RWPE2 (cell line): ENCODE measurements around the gene EIF3CL.
"Not testable (repeated sequence)": the region's sequence is repeated elsewhere in the genome, so short reads cannot be mapped to it uniquely, and the experiment has no call there.

Source experiments
- ATAC-seq: fragments of 200-7000 bp; cut with Tn5 transposase; 3 replicates; pipeline ENCODE4 v1.9.1; 2021; ENCODE audit warnings: low read depth
- DNase-seq: peaks from one replicate; pipeline ENCODE4 v3.0.0-alpha.2; 2020; ENCODE audit warnings: low spot score
- H3K27ac ChIP-seq: fragments of 450-650 bp; 2 replicates; pipeline ENCODE4 v1.5.1; 2017; ENCODE audit warnings: mild to moderate bottlenecking; ENCODE audit not compliant: poor library complexity, severe bottlenecking
- H3K27me3 ChIP-seq: fragments of 250-450 bp; sonication (Bioruptor Pico); 2 replicates; pipeline ENCODE4 v1.5.1; 2021; ENCODE audit warnings: mild to moderate bottlenecking, moderate library complexity; ENCODE audit not compliant: insufficient read depth, poor library complexity, severe bottlenecking
- H3K36me3 ChIP-seq: fragments of 250-450 bp; sonication (Bioruptor Pico); 2 replicates; pipeline ENCODE4 v1.5.1; 2020; ENCODE audit warnings: low read depth, mild to moderate bottlenecking, moderate library complexity
- H3K4me1 ChIP-seq: fragments of 250-450 bp; sonication (Bioruptor Pico); 2 replicates; pipeline ENCODE4 v1.5.1; 2021; ENCODE audit warnings: mild to moderate bottlenecking, moderate library complexity; ENCODE audit not compliant: insufficient read depth, poor library complexity, severe bottlenecking
- H3K4me3 ChIP-seq: fragments of 250-450 bp; sonication (Bioruptor Pico); 2 replicates; pipeline ENCODE4 v1.5.1; 2021; ENCODE audit warnings: mild to moderate bottlenecking, moderate library complexity; ENCODE audit not compliant: severe bottlenecking
- H3K9me3 ChIP-seq: fragments of 250-450 bp; sonication (Bioruptor Pico); 2 replicates; pipeline ENCODE4 v1.5.1; 2021; ENCODE audit warnings: mild to moderate bottlenecking, moderate library complexity; ENCODE audit not compliant: severe bottlenecking

EIF3CL gene

DNA sequence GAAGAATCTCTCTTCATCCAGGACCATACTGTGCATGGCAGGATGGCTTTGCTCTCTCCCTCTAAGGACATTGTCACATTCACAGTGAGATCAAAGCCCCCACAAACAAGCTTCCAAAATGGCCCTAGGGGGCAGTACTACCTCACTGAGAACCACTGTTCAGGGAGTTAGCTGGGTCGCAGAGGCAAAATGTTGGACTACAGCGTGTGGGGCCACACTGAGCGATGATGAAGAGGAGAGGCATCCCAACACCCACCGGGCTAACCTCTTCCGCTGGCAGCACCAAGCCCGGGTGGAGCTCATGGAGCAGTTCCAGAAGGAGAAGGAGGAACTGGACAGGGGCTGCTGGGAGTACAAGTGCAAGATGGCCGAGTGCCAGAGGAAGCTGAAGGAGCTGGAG lies 9.9 kb upstream of the EIF3CL start:
- not testable (repeated sequence) for ATAC-seq, H3K9me3 ChIP-seq, H3K27ac ChIP-seq, H3K4me1 ChIP-seq, H3K4me3 ChIP-seq, H3K36me3 ChIP-seq, H3K27me3 ChIP-seq, DNase-seq

DNA sequence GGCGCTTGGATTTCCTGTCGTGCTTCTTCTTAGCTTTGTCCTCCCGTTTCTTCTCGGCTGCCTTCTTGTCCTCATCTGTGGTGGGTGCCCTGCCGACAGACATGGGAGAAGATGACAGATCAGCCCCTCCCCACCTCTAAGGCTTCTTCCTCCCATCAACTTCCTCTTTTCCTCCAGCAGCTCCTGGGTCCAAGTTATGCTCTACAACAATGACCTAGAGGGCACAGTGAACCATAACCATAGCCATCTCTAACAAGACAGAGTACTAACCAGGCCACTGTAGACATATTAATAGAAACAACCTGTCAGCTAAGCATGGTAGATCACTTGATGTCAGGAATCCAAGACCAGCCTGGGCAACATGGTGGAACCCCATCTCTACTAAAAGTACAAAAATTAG lies 11.6 kb downstream of the EIF3CL start:
- not testable (repeated sequence) for DNase-seq, ATAC-seq, H3K9me3 ChIP-seq, H3K4me1 ChIP-seq, H3K4me3 ChIP-seq, H3K27me3 ChIP-seq, H3K36me3 ChIP-seq, H3K27ac ChIP-seq

DNA sequence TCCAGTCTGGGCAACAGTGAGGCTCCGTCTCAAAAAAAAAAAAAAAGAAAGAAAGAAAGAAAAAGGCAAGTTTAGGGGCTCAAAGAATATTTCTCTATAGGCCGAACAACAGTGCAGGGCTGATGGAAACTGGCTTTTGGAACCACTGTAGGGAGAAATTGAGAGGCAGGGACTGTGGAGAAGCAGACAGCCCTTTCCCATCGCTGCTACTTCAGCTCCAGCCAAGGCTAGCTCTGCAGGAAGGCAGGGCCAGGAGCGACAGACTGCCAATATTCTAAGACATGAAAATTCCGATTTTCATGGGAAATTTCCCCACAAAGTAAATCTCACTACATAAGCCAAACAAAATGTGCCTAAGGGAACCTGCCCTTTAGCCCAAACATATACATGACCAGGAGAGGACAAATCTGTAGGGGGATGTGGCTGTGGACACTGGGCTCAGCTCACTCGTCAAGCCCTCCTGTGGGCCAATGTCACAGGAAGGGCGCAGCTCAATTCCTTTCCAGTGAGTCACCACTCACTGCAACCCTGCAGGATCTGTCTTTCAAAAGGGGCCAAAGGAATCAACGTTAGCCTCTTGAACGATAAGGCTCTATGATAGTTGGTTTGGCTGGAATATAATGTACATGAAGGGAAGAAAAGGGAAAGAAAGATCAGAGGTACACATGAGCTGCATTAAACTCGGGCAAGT lies 21.3 kb downstream of the EIF3CL start:
- DNase-seq, H3K4me1 ChIP-seq, H3K27me3 ChIP-seq, H3K9me3 ChIP-seq, H3K36me3 ChIP-seq, H3K4me3 ChIP-seq, H3K27ac ChIP-seq: not testable (repeated sequence)
- ATAC-seq = peak; percentile 74

DNA sequence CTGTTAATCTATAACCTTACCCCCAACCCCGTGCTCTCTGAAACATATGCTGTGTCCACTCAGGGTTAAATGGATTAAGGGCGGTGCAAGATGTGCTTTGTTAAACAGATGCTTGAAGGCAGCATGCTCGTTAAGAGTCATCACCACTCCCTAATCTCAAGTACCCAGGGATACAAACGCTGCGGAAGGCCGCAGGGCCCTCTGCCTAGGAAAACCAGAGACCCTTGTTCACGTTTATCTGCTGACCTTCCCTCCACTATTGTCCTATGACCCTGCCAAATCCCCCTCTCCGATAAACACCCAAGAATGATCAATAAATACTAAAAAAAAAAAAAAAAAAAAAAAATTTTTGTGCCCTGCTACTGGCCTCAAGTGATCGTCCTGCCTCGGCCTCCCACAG lies 25.8 kb downstream of the EIF3CL start:
- not testable (repeated sequence) for H3K4me3 ChIP-seq, H3K4me1 ChIP-seq, H3K27me3 ChIP-seq, H3K9me3 ChIP-seq, DNase-seq, H3K36me3 ChIP-seq, ATAC-seq, H3K27ac ChIP-seq

DNA sequence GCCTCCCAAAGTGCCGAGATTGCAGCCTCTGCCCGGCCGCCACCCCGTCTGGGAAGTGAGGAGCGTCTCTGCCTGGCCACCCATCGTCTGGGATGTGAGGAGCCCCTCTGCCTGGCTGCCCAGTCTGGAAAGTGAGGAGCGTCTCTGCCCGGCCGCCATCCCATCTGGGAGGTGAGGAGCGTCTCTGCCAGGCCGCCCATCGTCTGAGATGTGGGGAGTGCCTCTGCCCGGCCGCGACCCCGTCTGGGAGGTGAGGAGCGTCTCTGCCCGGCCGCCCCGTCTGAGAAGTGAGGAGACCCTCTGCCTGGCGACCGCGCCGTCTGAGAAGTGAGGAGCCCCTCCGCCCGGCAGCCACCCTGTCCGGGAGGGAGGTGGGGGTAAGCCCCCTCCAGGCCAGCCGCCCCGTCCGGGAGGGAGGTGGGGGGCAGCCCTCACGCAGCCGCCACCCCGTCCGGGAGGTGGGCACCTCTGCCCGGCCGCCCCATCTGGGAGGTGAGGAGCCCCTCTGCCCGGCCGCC lies 26.5 kb downstream of the EIF3CL start:
- peak; percentile 42 for DNase-seq
- not testable (repeated sequence) for H3K9me3 ChIP-seq, H3K4me3 ChIP-seq, H3K4me1 ChIP-seq, H3K36me3 ChIP-seq, H3K27me3 ChIP-seq, ATAC-seq, H3K27ac ChIP-seq

DNA sequence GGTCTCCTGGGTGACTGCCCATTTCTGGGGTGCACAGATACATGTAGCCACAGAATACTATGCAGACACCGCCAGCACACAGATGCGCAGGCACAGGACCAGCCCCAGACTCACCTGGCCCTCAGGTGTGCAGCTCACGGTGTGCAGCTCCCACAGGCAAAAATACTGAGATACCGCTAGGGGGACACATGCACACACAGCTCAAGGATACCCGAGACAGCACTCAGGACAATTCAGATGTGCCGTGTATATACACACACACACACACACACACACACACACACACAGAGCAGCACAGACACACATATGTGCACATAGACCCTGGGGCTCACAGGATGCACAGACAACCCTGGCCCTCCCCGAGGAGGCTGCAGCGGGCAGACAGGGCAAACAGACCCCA lies 28.5 kb downstream of the EIF3CL start:
- not testable (repeated sequence) for DNase-seq, H3K36me3 ChIP-seq, H3K27ac ChIP-seq, H3K9me3 ChIP-seq, H3K4me3 ChIP-seq, H3K4me1 ChIP-seq, H3K27me3 ChIP-seq
- ATAC-seq = peak; percentile 80

DNA sequence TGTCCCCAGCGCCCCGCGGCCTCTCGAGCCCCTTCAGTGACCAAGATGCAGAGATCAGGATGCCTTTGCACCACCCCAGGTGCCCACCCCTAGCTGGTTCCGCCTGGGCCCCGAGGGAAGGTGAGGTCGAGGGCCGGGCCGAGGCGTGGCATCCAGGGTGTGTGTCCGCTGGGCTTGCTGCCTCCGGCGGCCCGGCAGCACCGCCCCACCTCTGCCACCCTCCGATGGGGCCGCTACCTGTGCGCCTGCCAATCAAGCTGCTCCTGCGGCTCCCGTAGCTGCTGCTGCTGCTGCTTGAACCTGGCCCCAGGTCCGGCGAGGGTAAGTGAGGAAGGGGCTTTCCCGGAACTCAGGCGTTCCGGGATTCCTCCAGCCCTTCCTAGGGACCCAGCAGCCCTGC lies 29.4 kb downstream of the EIF3CL start:
- H3K4me1 ChIP-seq, H3K36me3 ChIP-seq, H3K27me3 ChIP-seq, H3K4me3 ChIP-seq, H3K9me3 ChIP-seq, H3K27ac ChIP-seq: not testable (repeated sequence)
- peak; percentile 64 for ATAC-seq
- peak; percentile 19 for DNase-seq

DNA sequence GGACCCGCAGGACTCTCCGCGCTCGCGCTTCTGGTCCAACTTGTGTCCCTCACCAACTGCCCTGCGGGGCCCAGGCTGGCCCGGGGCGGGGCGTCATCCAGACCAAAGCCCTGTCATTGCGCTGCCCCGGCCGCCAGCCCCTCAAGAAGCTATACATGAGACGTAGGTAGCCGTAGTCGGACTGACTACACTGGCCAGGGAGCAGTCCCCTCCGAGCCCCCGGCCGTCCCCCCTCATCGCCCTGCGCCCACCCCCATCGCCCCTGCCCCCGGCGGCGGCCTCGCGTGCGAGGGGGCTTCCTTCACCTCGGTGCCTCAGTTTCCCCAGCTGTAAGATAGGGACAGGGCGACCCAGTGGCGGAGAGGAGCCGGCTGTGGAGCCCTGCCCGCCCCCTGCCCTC lies 35.7 kb downstream of the EIF3CL start:
- not testable (repeated sequence) for H3K36me3 ChIP-seq, H3K4me3 ChIP-seq, H3K27ac ChIP-seq, H3K4me1 ChIP-seq, H3K9me3 ChIP-seq, H3K27me3 ChIP-seq, ATAC-seq
- DNase-seq = peak; percentile 33

DNA sequence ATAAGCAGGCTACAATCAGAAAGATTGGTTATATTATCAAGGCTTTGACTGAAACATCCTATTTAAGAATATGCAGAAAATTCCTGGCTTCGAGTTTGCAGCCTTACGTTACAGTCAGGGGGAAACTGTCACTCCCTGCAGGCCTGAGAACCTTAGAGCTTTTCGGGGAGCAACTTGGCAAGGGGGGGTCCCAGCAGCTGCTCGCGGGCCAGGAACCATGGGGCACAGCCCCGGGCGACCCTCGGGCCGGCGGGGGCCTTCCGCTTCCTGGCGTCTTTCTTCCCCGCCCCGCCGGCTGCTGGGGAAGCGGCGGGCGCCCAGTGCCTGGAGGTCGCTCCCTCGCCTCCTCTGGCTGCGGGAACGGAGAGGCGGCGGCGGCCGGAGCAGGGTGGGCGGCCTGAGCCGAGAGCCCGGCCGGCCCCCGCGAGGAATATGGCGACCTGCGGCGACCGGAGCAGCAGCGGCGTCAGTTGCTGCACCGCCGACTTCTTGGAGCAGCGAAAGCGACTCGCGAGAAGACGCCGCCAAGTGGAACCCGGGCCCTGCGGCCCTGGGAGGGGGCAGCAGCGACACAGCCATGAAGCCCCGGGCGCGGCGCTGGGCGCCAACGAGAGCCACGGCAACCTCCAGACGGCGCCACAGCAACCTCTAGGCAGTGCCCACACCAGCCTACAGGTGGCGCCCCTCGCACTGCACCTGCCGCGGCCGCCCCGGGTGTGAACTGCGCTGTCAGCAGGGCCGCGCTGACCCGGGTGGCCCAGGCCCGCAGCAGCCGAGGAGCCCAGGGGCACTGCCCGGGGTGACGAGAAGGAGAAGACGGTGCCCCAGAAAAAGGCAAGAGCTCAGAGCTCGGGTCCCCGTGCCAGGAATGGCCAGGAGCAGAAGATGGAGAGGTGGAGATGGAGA lies 39.1 kb downstream of the EIF3CL start:
- H3K36me3 ChIP-seq, DNase-seq, H3K27me3 ChIP-seq, H3K9me3 ChIP-seq, H3K27ac ChIP-seq, H3K4me3 ChIP-seq, H3K4me1 ChIP-seq: not testable (repeated sequence)
- peak; percentile 94 for ATAC-seq

DNA sequence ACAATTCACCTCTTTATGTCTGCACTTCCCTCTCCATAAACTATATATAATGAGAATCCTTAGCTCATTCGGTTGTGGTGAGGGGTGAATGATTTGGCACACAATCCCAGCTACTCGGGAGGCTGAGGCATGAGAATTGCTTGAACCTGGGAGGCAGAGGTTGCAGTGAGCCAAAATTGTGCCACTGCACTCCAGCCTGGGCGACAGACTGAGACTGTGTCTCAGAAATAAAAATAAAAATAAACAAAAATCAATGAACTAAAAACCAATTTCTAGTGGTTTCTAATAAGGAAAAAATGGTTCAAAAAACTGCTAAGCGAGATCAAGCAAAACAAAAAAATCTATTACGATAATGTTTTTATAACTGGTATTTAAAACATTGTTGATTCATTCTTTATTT lies 40.2 kb downstream of the EIF3CL start, which contains the start of gene NPIPB6:
NPIPB6 (minus strand) TSS at position 101 of the 400 bp plus-strand sequence. CDS start 686 bp downstream, outside the sequence.
- not testable (repeated sequence) for H3K9me3 ChIP-seq, DNase-seq, H3K4me1 ChIP-seq, H3K36me3 ChIP-seq, H3K27ac ChIP-seq, H3K27me3 ChIP-seq, ATAC-seq, H3K4me3 ChIP-seq

DNA sequence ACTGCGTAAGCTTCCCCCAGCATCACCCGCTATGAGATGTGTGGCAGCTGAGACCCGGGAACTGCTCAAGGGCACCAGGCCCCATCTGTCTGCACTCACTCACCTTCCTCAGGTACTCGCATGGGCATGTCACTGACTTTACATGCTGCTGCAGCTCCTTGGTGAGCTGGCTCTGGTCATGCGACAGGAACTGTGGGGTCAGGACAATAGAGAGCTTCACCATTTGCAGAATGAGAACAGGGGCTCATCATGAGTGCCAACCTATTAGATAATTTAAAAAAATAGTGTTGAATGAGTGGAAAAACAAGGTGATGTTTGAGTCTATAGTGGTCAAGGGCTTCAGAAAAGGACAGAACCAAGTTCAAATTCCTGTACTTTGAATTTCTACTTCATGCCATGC lies 41.0 kb downstream of the EIF3CL start:
- not testable (repeated sequence) for H3K9me3 ChIP-seq, H3K36me3 ChIP-seq, DNase-seq, H3K4me3 ChIP-seq, H3K27me3 ChIP-seq, H3K27ac ChIP-seq, ATAC-seq, H3K4me1 ChIP-seq
